Loucy (cell line): ENCODE results near the gene SLIT1.

Experiments used
- CTCF ChIP-seq: fragments of 200-600 bp; sonication (generic); conservative IDR thresholded peaks from 2 replicates; pipeline ENCODE4 v1.5.1; 2014; ENCODE audit warnings: mild to moderate bottlenecking, antibody characterized with exemption, low read length
- EZH2phosphoT487 ChIP-seq: fragments of 200-600 bp; IDR thresholded peaks from 2 replicates; pipeline ENCODE4 v1.6.1; 2018; ENCODE audit warnings: antibody characterized with exemption, mild to moderate bottlenecking, moderate library complexity, borderline replicate concordance

- TF ChIP-seq CTCF (no peak), EZH2phosphoT487 (no peak)
Observed at GRCh38 chr10:97003804-97004201, 182.0 kb downstream of the SLIT1 start.
